ENCODE measurements around the gene NR2F2.

The NR2F2 gene

GRCh38 chr15:96337365-96338023 lies 7.0 kb downstream of the NR2F2 start:
- Histone ChIP-seq H3K36me3 (ENCODE audit: control insufficient read depth, insufficient read depth, low read length) (no peaks in the 10 kb centered on the region), H3K4me3 (ENCODE audit: insufficient read depth, low read depth, low read length, poor library complexity, severe bottlenecking) (no peak overlapping the region)

DNA sequence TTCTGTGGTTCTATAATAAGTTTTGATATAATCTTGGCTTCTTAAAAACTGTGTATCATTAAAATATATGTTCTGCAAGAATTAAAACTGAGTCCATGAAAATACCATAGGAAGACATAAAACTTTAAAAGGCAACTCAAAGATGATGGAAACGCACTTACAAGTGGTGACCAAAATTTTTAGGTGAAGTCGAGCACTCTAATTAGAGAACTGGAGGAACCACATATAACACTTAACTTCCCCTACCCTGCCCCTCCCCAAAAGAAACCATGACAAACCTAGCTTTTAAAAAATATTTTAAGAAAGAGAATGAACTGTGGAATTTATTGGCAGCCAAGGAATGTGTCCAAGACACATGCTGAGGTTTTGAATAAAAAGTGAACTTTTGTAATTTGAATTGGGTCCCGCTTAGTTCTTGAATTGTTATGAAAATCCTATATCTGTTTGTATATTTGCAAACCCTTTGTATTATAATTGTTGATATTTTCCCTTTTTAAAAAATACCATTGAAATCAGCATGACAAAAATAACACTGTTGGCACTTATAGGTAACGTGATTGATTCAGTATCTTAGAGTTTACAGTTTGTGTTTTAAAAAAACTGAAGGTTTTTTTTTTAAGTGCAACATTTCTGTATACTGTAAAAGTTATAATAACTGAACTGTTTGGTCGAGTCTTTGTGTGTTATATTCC lies 7.7 kb downstream of the NR2F2 start:
- Histone ChIP-seq H3K36me3 (ENCODE audit: control insufficient read depth, insufficient read depth, low read length) (no peaks in the 10 kb centered on the region), H3K27me3 (replicated peaks; ENCODE audit: control insufficient read depth, insufficient read depth, low read length, poor library complexity, severe bottlenecking) (peaks cover 33% of the 10 kb centered on the region), H3K4me1 (ENCODE audit: control insufficient read depth, insufficient read depth, low read length, poor library complexity, severe bottlenecking) (no peaks in the 10 kb centered on the region), H3K27ac (ENCODE audit: insufficient read depth, low read length, poor library complexity, severe bottlenecking) (no peak overlapping the region), H3K4me3 (ENCODE audit: insufficient read depth, low read depth, low read length, poor library complexity, severe bottlenecking) (no peak overlapping the region), H3K9me3 (ENCODE audit: control insufficient read depth, low read length) (no peaks in the 10 kb centered on the region)
- DNase-seq, result no peak

More at GRCh38 chr15:96337365-96338023, 7.0 kb downstream of the NR2F2 start:
- H3K4me1 ChIP-seq (ENCODE audit: control insufficient read depth, insufficient read depth, low read length, poor library complexity, severe bottlenecking), result no peaks in the 10 kb centered on the region
- H3K27me3 ChIP-seq (replicated peaks; ENCODE audit: control insufficient read depth, insufficient read depth, low read length, poor library complexity, severe bottlenecking), result peaks cover 36% of the 10 kb centered on the region
- no peaks in the 10 kb centered on the region for H3K9me3 ChIP-seq (ENCODE audit: control insufficient read depth, low read length)
- H3K27ac ChIP-seq (ENCODE audit: insufficient read depth, low read length, poor library complexity, severe bottlenecking), result no peak overlapping the region
- no peak for DNase-seq

DNA sequence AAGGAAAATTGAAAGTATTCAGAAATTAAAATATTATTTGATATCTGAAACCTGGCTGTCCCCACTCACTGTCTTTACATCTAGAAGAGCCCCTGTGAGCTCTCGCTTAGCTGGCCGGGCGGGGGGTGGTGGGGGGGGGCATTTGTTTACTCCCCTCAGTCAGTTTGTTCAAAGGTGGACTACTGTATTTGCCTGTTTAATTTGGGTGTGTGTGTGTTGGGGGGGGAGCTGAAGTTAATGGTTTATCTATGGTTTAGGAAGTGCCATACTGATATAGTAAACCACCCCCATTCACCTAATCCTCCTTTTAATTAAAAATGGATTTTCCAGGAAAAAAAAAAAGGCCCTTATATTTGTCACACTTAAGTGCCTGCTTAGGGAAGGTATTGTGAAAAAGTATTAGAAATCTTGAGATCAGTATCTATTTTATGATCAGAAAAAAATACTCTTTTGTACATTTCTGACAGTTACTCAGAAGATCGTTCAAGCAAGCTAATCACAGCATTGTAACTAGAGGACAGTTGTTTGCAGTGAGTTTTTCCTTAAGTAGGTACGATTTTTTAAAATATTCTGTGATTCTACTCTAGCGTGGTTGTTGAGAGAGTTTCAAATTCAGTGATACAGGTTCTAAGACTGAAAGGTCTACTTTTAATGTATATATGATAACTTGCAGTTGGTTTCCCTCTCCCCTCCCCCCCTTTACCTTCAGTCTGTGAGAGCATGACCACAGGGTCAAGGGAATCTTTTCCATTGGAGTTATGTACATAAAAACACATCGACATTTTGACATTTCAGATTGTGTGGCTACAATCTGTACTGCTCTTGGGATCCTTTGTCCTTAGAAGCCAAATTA lies 8.5 kb downstream of the NR2F2 start:
- DNase-seq, result no peak
- Histone ChIP-seq H3K4me3 (ENCODE audit: insufficient read depth, low read depth, low read length, poor library complexity, severe bottlenecking) (no peak overlapping the region), H3K27me3 (replicated peaks; ENCODE audit: control insufficient read depth, insufficient read depth, low read length, poor library complexity, severe bottlenecking) (peaks cover 25% of the 10 kb centered on the region), H3K27ac (ENCODE audit: insufficient read depth, low read length, poor library complexity, severe bottlenecking) (no peak overlapping the region), H3K9me3 (ENCODE audit: control insufficient read depth, low read length) (no peaks in the 10 kb centered on the region), H3K36me3 (ENCODE audit: control insufficient read depth, insufficient read depth, low read length) (no peaks in the 10 kb centered on the region), H3K4me1 (ENCODE audit: control insufficient read depth, insufficient read depth, low read length, poor library complexity, severe bottlenecking) (no peaks in the 10 kb centered on the region)

DNA sequence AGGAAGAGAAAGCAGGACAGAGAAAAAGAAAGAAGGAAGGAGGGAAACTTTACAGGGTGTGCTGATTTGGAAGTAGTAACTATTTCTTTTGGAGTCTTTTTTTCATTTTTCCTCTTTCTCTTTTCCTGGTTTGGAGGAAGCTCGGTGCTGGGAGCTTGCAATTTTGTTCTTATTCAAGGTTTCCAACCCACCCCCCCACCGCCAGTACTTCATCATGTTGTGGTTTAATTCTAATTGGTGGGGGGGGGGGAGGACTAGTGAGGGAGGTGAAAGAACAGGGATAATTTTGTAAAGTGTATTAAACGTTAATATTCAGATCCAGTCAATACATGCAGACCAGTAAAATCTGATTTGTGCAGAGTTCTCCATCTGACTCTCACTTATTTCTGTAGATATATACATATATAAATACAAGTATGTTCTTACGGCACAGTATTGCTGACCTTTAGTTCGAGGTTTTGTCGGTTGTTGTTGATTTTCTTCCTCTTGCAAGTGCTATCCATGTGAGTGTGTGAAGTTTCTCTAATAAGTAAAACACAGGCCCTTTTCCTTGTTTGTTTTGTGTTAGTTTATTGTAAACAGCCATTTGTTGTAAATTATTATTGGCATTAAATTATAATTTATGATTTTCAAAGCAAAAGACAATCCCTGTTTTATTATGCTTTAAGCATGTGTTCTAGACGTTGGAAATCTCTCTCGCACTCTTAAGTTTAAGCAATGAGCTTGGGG lies 9.3 kb downstream of the NR2F2 start:
- no peak for DNase-seq
- H3K4me3 ChIP-seq (ENCODE audit: insufficient read depth, low read depth, low read length, poor library complexity, severe bottlenecking), result no peak overlapping the region
- H3K27me3 ChIP-seq (replicated peaks; ENCODE audit: control insufficient read depth, insufficient read depth, low read length, poor library complexity, severe bottlenecking), result peaks cover 19% of the 10 kb centered on the region
- no peaks in the 10 kb centered on the region for H3K4me1 ChIP-seq (ENCODE audit: control insufficient read depth, insufficient read depth, low read length, poor library complexity, severe bottlenecking)
- no peaks in the 10 kb centered on the region for H3K9me3 ChIP-seq (ENCODE audit: control insufficient read depth, low read length)
- H3K36me3 ChIP-seq (ENCODE audit: control insufficient read depth, insufficient read depth, low read length), result no peaks in the 10 kb centered on the region
- no peak overlapping the region for H3K27ac ChIP-seq (ENCODE audit: insufficient read depth, low read length, poor library complexity, severe bottlenecking)

DNA sequence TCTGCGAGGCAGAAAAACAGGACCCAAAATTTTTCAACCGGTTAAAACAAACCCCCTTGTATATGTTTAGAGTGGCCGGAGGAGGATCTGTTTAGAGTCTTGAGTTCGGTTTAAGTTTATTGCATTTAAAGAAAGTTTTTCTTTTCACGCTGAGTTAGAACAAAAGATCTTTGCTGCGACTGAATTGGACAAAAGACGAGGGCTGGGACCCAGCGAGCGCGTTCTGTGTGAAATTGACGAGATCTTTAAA lies 9.8 kb downstream of the NR2F2 start:
- Histone ChIP-seq H3K27me3 (replicated peaks; ENCODE audit: control insufficient read depth, insufficient read depth, low read length, poor library complexity, severe bottlenecking) (peaks cover 16% of the 10 kb centered on the region), H3K4me3 (ENCODE audit: insufficient read depth, low read depth, low read length, poor library complexity, severe bottlenecking) (no peak overlapping the region)

GRCh38 chr15:96340598-96341512 lies 10.4 kb downstream of the NR2F2 start:
- Histone ChIP-seq H3K9me3 (ENCODE audit: control insufficient read depth, low read length) (no peaks in the 10 kb centered on the region), H3K36me3 (ENCODE audit: control insufficient read depth, insufficient read depth, low read length) (no peaks in the 10 kb centered on the region), H3K4me1 (ENCODE audit: control insufficient read depth, insufficient read depth, low read length, poor library complexity, severe bottlenecking) (no peaks in the 10 kb centered on the region), H3K4me3 (ENCODE audit: insufficient read depth, low read depth, low read length, poor library complexity, severe bottlenecking) (no peak overlapping the region), H3K27ac (ENCODE audit: insufficient read depth, low read length, poor library complexity, severe bottlenecking) (no peak overlapping the region), H3K27me3 (replicated peaks; ENCODE audit: control insufficient read depth, insufficient read depth, low read length, poor library complexity, severe bottlenecking) (peaks cover 19% of the 10 kb centered on the region)
- DNase-seq, result no peak

More for the DNA sequence above, 9.8 kb downstream of the NR2F2 start:
- DNase-seq, result no peak
- Histone ChIP-seq H3K27ac (ENCODE audit: insufficient read depth, low read length, poor library complexity, severe bottlenecking) (no peak overlapping the region), H3K36me3 (ENCODE audit: control insufficient read depth, insufficient read depth, low read length) (no peaks in the 10 kb centered on the region), H3K9me3 (ENCODE audit: control insufficient read depth, low read length) (no peaks in the 10 kb centered on the region), H3K4me1 (ENCODE audit: control insufficient read depth, insufficient read depth, low read length, poor library complexity, severe bottlenecking) (no peaks in the 10 kb centered on the region)

GRCh38 chr15:96341513-96342405 lies 11.3 kb downstream of the NR2F2 start:
- Histone ChIP-seq H3K36me3 (ENCODE audit: control insufficient read depth, insufficient read depth, low read length) (no peaks in the 10 kb centered on the region), H3K9me3 (ENCODE audit: control insufficient read depth, low read length) (no peaks in the 10 kb centered on the region), H3K27ac (ENCODE audit: insufficient read depth, low read length, poor library complexity, severe bottlenecking) (no peak overlapping the region), H3K4me3 (ENCODE audit: insufficient read depth, low read depth, low read length, poor library complexity, severe bottlenecking) (no peak overlapping the region), H3K4me1 (ENCODE audit: control insufficient read depth, insufficient read depth, low read length, poor library complexity, severe bottlenecking) (no peaks in the 10 kb centered on the region), H3K27me3 (replicated peaks; ENCODE audit: control insufficient read depth, insufficient read depth, low read length, poor library complexity, severe bottlenecking) (peaks cover 28% of the 10 kb centered on the region)
- no peak for DNase-seq

DNA sequence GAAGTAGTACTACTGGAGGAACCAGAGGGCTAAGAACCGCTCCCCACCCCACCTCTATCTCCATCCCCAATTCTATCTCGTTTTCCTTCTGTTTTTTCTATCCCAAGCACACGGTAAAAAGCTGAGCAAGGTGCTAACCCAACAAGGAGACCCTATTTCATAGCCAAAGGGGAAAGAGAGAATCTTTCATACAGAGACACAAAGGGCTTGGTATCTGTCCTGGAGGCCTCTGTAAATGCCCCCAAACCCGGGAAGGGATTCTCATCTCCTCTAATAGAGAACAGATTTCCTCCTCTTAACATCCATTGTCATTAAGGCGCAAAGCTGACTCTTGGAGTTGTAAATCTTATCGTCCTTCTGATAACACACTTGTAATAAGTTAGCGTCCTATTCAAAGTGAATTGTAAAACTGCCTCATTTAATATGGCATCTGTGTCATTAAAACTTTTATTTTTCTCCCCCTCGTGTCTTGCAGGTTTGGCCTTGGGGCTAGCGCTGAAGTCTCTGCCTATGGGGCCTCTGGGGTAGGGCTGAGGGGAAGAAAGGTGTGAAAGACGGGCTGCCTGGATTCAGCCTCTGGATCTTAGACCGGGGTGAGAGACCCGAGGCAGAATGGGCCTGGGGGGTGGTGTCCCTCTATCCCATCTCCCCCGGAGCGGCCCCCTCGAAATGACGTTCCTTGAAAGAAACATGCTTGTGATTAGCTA lies 12.1 kb downstream of the NR2F2 start:
- Histone ChIP-seq H3K27ac (ENCODE audit: insufficient read depth, low read length, poor library complexity, severe bottlenecking) (no peak overlapping the region), H3K4me1 (ENCODE audit: control insufficient read depth, insufficient read depth, low read length, poor library complexity, severe bottlenecking) (peaks cover 3% of the 10 kb centered on the region), H3K9me3 (ENCODE audit: control insufficient read depth, low read length) (no peaks in the 10 kb centered on the region), H3K4me3 (ENCODE audit: insufficient read depth, low read depth, low read length, poor library complexity, severe bottlenecking) (no peak overlapping the region), H3K27me3 (replicated peaks; ENCODE audit: control insufficient read depth, insufficient read depth, low read length, poor library complexity, severe bottlenecking) (peaks cover 36% of the 10 kb centered on the region), H3K36me3 (ENCODE audit: control insufficient read depth, insufficient read depth, low read length) (no peaks in the 10 kb centered on the region)
- DNase-seq, result no peak

Measured in effector memory CD4-positive, alpha-beta T cell (primary cell).